ENCODE results near the gene HTRA3. TPM values are rescaled to one million over a fixed set of nuclear protein-coding genes. Genes with fewer than 3 reads are reported as not detected.

The HTRA3 gene
- total and polyA plus RNA-seq, 7 experiments from 2014 or later: not detected

DNA sequence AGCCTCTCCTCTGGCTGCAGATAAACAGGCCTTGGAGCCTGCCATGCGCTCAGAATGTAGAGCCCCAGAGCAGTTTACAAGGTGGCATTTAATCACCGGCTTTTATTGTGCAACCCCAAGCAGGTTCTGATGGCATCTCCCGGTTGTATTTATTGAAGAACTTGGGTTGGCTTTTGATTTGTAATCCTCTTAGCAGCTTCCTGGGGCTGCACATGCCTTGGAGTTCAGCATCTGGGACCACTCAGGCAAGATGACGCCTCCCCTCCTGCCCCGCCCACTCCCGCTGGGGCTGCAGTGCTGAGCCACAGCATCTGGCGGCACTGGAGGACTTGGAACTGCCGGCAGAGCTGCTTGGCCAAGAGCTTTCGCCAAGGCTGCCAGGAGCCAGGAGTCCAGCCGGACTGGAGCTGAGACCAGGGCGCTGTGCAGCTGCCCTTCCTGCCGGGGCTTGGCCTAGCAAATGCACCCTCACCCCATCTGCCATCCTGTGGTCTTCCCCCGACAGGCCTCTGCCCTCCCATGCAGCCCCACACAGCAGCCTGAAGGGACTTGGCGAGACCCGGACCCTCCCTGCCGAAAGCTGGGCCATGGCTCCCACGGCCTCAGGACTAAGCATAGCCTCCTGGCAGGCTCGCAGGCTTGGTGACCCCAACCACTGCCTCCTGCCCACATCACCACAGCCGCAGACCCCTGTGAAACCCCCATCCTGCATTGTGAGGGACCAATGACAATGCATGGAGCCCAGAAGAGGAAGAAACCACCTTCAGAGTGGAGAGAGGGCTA is 5.4 kb downstream of the HTRA3 start:
- DNase-seq (no peak), ATAC-seq (no peak)
- Mint-ChIP-seq H3K27ac (no peak overlapping the region), H3K4me1 (peaks cover 0 to 6% (median 0%) of the 10 kb centered on the region in 7 donors), H3K9me3 (peaks cover 0 to 6% (median 0%) of the 10 kb centered on the region in 11 donors), H3K4me3 (no peak overlapping the region), H3K27me3 (peaks cover 8 to 43% (median 11%) of the 10 kb centered on the region in 5 donors), H3K36me3 (no peaks in the 10 kb centered on the region)
- POLR2A ChIA-PET: no interaction called here
- Histone ChIP-seq H3K27me3 (ENCODE audit: control insufficient read depth in 2 of 2, insufficient read depth in 2 of 2, low read length in 2 of 2) (no peaks in the 10 kb centered on the region), H3K9me3 (ENCODE audit: control insufficient read depth in 2 of 3, low read length in 3 of 3) (no peaks in the 10 kb centered on the region), H3K27ac (ENCODE audit: low read depth, low read length) (no peak overlapping the region), H3K36me3 (ENCODE audit: control insufficient read depth in 2 of 3, insufficient read depth in 3 of 3, low read length in 3 of 3) (no peaks in the 10 kb centered on the region), H3K4me3 (ENCODE audit: low read length) (no peak overlapping the region), H3K4me1 (ENCODE audit: control insufficient read depth in 2 of 2, insufficient read depth in 2 of 2, low read length in 2 of 2) (no peaks in the 10 kb centered on the region)
- intact Hi-C loops (cut with micrococcal nuclease): no loop called here
- CTCF ChIA-PET: no interaction called here

DNA sequence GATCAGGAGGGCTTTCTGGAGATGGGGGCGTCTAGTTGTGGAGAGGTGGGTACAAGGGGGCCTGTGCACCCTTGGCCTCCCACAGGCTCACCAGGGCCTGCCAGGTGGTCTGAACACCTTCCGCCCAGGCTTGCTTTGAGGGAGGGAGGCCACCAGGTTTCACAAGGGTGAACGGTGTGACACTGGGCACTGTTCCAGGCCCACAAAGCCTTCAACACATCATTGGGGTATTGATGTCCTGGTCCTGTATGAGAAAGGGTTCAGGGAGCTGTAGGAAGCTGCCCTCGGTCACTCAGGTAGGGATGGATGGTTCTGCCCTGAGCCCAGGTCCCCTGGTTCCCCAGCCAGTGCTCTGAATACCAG is 6.0 kb downstream of the HTRA3 start:
- H3K27me3 Mint-ChIP-seq: peaks cover 7 to 41% (median 9%) of the 10 kb centered on the region in 5 donors
- H3K27ac Mint-ChIP-seq: no peak overlapping the region
- DNase-seq (no peak), ATAC-seq (no peak)
- Histone ChIP-seq H3K36me3 (ENCODE audit: control insufficient read depth in 2 of 3, insufficient read depth in 3 of 3, low read length in 3 of 3) (no peaks in the 10 kb centered on the region), H3K27ac (ENCODE audit: low read depth, low read length) (no peak overlapping the region), H3K27me3 (ENCODE audit: control insufficient read depth in 2 of 2, insufficient read depth in 2 of 2, low read length in 2 of 2) (no peaks in the 10 kb centered on the region), H3K4me1 (ENCODE audit: control insufficient read depth in 2 of 2, insufficient read depth in 2 of 2, low read length in 2 of 2) (no peaks in the 10 kb centered on the region), H3K4me3 (ENCODE audit: low read length) (no peak overlapping the region), H3K9me3 (ENCODE audit: control insufficient read depth in 2 of 3, low read length in 3 of 3) (no peaks in the 10 kb centered on the region)
- POLR2A ChIA-PET: no interaction called here
- H3K9me3 Mint-ChIP-seq: peaks cover 0 to 6% (median 0%) of the 10 kb centered on the region in 11 donors
- H3K36me3 Mint-ChIP-seq: no peaks in the 10 kb centered on the region
- intact Hi-C loops (cut with micrococcal nuclease): no loop called here
- CTCF ChIA-PET: no interaction called here
- peaks cover 0 to 6% (median 0%) of the 10 kb centered on the region in 7 donors for H3K4me1 Mint-ChIP-seq
- no peak overlapping the region for H3K4me3 Mint-ChIP-seq

DNA sequence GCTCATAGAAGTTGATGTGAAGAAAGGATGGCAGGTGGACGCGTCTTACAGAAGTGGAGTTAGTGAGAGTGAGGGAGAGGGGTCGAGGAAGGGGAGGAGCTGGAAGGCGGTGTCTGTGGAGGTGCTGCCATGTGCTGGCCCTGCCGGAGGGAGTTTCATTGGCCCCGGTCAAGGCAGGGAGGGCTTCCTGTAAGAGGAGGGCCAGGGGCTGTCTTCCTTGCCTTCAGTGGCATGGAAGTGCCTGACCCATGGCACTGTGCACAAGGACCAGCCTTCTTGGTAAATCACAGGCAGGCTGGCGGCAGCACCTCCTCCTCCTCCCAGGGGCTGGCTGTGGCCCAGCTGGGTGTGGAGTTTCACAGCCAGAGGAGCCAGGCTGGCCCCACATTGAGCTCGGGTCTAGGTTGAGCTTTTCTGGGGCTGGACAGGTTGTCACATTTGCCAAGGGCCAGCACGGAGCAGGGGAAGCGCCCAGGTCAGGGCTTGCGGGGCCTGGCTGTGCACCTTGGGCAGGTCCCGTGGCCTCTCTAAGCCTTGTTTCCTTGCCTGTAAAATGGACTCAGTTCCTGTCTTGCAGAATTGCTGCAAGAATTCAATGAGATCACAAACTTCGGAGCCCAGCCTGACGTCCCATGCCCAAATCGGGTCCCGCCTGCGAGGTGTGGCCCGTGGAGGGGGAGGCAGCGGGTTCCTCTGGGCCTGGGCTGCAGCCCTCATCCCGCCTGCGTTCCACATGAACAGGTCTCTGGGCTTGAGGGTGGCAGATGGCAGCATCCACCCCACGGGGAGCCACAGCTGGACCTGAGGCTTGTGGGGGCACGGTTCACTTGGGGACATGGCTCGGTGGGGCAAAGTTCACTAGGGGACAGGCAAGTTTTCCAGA is 7.0 kb downstream of the HTRA3 start:
- intact Hi-C loops (cut with micrococcal nuclease): no loop called here
- Mint-ChIP-seq H3K27me3 (peaks cover 0 to 30% (median 0%) of the 10 kb centered on the region in 5 donors), H3K36me3 (no peaks in the 10 kb centered on the region), H3K4me1 (peaks cover 0 to 6% (median 0%) of the 10 kb centered on the region in 7 donors), H3K9me3 (peaks cover 0 to 6% (median 0%) of the 10 kb centered on the region in 11 donors), H3K27ac (no peak overlapping the region), H3K4me3 (no peak overlapping the region)
- DNase-seq (no peak), ATAC-seq (no peak)
- no peaks in the 10 kb centered on the region for H3K9me3 ChIP-seq (ENCODE audit: control insufficient read depth in 2 of 3, low read length in 3 of 3)
- no peaks in the 10 kb centered on the region for H3K36me3 ChIP-seq (ENCODE audit: control insufficient read depth in 2 of 3, insufficient read depth in 3 of 3, low read length in 3 of 3)
- H3K4me1 ChIP-seq (ENCODE audit: control insufficient read depth in 2 of 2, insufficient read depth in 2 of 2, low read length in 2 of 2): no peaks in the 10 kb centered on the region
- no peaks in the 10 kb centered on the region for H3K27me3 ChIP-seq (ENCODE audit: control insufficient read depth in 2 of 2, insufficient read depth in 2 of 2, low read length in 2 of 2)
- ChIA-PET CTCF (no interaction called here), POLR2A (no interaction called here)
- H3K27ac ChIP-seq (ENCODE audit: low read depth, low read length): no peak overlapping the region
- no peak overlapping the region for H3K4me3 ChIP-seq (ENCODE audit: low read length)

DNA sequence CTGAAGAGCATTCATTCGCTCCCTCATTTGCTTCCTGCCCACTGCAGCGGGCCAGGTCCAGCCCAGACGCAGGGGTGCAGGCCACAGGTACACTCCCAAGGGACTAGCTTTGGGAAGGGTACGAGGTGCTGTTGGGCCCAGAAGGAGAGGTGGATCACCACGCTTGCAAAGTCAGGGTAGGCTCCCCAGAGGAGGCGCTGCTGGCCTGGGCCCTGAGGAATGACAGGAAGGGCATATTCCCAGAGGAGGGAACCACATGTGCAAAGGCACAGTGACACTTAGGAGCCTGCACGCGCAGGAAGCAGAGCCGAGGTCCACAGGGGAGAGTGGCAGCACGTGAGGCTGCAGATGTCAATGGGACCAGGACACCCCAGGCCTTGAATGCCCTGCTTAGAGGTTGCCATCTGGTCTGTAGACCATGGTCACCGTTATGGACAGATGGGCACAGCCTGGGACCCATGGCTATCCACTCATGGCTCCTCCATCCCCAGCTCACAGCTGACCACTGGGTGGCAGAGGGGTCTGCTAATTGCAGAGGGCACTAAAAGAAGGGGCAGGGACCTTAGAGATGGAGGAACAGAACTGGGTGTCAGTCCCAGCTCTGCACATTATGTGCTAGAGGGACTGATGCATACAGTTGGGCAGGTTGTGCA is 7.9 kb downstream of the HTRA3 start:
- Histone ChIP-seq H3K36me3 (ENCODE audit: control insufficient read depth in 2 of 3, insufficient read depth in 3 of 3, low read length in 3 of 3) (no peaks in the 10 kb centered on the region), H3K4me1 (ENCODE audit: control insufficient read depth in 2 of 2, insufficient read depth in 2 of 2, low read length in 2 of 2) (no peaks in the 10 kb centered on the region), H3K4me3 (ENCODE audit: low read length) (no peak overlapping the region), H3K27ac (ENCODE audit: low read depth, low read length) (no peak overlapping the region), H3K27me3 (ENCODE audit: control insufficient read depth in 2 of 2, insufficient read depth in 2 of 2, low read length in 2 of 2) (no peaks in the 10 kb centered on the region), H3K9me3 (ENCODE audit: control insufficient read depth in 2 of 3, low read length in 3 of 3) (no peaks in the 10 kb centered on the region)
- Mint-ChIP-seq H3K36me3 (no peaks in the 10 kb centered on the region), H3K27ac (no peak overlapping the region), H3K4me1 (peaks cover 0 to 5% (median 0%) of the 10 kb centered on the region in 7 donors), H3K9me3 (peaks cover 0 to 6% (median 0%) of the 10 kb centered on the region in 11 donors), H3K4me3 (no peak overlapping the region), H3K27me3 (peaks cover 0 to 21% (median 0%) of the 10 kb centered on the region in 5 donors)
- ChIA-PET POLR2A (no interaction called here), CTCF (no interaction called here)
- intact Hi-C loops (cut with micrococcal nuclease): no loop called here
- ATAC-seq (no peak), DNase-seq (no peak)

DNA sequence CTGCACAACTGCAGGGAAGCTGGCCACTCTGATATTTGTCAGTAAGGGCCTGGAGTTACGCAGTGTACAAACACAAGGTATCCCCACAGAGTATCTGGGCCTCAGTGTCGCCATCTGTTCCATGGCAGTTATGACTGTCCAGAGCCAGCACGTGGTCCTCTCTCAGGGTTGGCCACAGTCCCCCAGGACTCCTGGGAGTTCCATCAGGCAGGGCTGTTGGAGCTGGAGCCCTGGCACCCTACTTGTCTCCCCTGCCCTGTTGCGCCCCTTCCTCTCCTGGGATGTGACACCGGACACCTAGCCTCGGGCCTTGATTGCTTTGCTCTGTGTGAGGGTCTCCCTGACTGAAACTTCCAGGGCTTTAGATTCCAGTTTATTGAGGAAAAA is 8.4 kb downstream of the HTRA3 start:
- POLR2A ChIA-PET: no interaction called here
- Mint-ChIP-seq H3K36me3 (no peaks in the 10 kb centered on the region), H3K4me1 (peaks cover 0 to 6% (median 0%) of the 10 kb centered on the region in 7 donors), H3K9me3 (peaks cover 0 to 6% (median 0%) of the 10 kb centered on the region in 11 donors), H3K4me3 (no peak overlapping the region), H3K27me3 (peaks cover 0 to 20% (median 0%) of the 10 kb centered on the region in 5 donors), H3K27ac (no peak overlapping the region)
- CTCF ChIA-PET: no interaction called here
- Histone ChIP-seq H3K27ac (ENCODE audit: low read depth, low read length) (no peak overlapping the region), H3K36me3 (ENCODE audit: control insufficient read depth in 2 of 3, insufficient read depth in 3 of 3, low read length in 3 of 3) (no peaks in the 10 kb centered on the region), H3K4me1 (ENCODE audit: control insufficient read depth in 2 of 2, insufficient read depth in 2 of 2, low read length in 2 of 2) (no peaks in the 10 kb centered on the region), H3K9me3 (ENCODE audit: control insufficient read depth in 2 of 3, low read length in 3 of 3) (no peaks in the 10 kb centered on the region), H3K27me3 (ENCODE audit: control insufficient read depth in 2 of 2, insufficient read depth in 2 of 2, low read length in 2 of 2) (no peaks in the 10 kb centered on the region), H3K4me3 (ENCODE audit: low read length) (no peak overlapping the region)
- intact Hi-C loops (cut with micrococcal nuclease): no loop called here
- ATAC-seq (no peak), DNase-seq (no peak)

DNA sequence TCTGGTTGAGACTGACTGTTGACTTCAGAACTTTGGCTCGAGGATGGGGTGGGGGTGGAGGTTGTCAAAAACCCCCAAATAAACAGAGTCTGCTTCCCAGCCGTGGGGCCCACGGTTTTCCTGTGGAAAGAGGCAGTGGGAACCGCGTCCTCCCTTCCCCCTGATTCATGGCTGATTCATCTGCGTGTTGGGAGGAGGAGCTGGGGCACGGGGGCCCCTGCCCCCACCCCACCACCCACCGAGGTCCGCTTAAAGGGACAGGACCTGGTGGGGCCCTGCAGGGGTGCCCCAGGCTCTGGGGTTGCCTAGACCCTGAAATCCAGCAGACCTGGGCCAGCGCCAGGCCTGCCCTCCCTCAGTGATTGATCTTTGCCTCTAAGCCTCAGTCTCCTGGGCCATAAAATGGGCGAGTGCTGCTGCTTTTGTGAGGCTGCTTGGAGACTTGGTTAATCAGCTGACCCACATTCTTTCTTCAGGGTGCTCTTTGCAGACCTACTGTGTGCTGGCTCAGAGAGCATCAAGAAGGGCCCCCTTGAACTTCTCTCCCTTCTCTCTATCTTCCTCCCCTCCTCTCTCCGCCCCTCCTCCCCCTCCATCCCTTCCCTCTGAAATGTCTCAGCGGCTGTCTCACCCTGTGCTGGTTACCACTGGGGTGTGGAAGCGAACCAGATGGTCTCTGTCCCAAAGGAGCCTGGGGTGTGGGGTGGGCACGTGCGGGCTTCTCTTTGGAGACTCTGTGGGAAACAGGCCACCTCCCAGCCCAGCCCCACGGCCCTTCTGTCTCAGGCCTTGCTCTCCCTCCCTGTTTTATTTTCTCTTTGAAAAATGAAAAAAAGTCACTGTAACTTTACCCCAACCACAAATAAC is 9.1 kb downstream of the HTRA3 start:
- H3K4me1 ChIP-seq (ENCODE audit: control insufficient read depth in 2 of 2, insufficient read depth in 2 of 2, low read length in 2 of 2): no peaks in the 10 kb centered on the region
- H3K4me3 ChIP-seq (ENCODE audit: low read length): no peak overlapping the region
- peaks cover 0 to 7% (median 0%) of the 10 kb centered on the region in 7 donors for H3K4me1 Mint-ChIP-seq
- intact Hi-C loops (cut with micrococcal nuclease): no loop called here
- no peaks in the 10 kb centered on the region for H3K27me3 ChIP-seq (ENCODE audit: control insufficient read depth in 2 of 2, insufficient read depth in 2 of 2, low read length in 2 of 2)
- no peak for ATAC-seq
- no peaks in the 10 kb centered on the region for H3K36me3 ChIP-seq (ENCODE audit: control insufficient read depth in 2 of 3, insufficient read depth in 3 of 3, low read length in 3 of 3)
- H3K36me3 Mint-ChIP-seq: no peaks in the 10 kb centered on the region
- no peak for DNase-seq
- H3K27ac Mint-ChIP-seq: peak overlapping the region in 1 of 9 donors; percentile 24
- POLR2A ChIA-PET: no interaction called here
- H3K9me3 Mint-ChIP-seq: peaks cover 0 to 6% (median 0%) of the 10 kb centered on the region in 11 donors
- H3K4me3 Mint-ChIP-seq: no peak overlapping the region
- peaks cover 0 to 17% (median 0%) of the 10 kb centered on the region in 5 donors for H3K27me3 Mint-ChIP-seq
- no peak overlapping the region for H3K27ac ChIP-seq (ENCODE audit: low read depth, low read length)
- no peaks in the 10 kb centered on the region for H3K9me3 ChIP-seq (ENCODE audit: control insufficient read depth in 2 of 3, low read length in 3 of 3)
- CTCF ChIA-PET: no interaction called here
